Prostate gland (tissue), 2 donors: ENCODE data around the gene NUP107.

Experiments used
- CTCF ChIP-seq, 4 experiments: fragments of 200-600 bp in 2 of 4; fragments of 450-650 bp in 2 of 4; sonication (generic) in 2 of 4; IDR thresholded peaks; 1 replicate in 3 of 4; 2 replicates in 1 of 4; pipeline ENCODE4 v1.5.1; 2016 to 2019; ENCODE audit warnings: antibody characterized with exemption in 4 of 4, mild to moderate bottlenecking in 2 of 4, moderate library complexity in 2 of 4
- POLR2A ChIP-seq: fragments of 450-650 bp; IDR thresholded peaks from one replicate; pipeline ENCODE4 v1.6.1; 2016; ENCODE audit warnings: antibody characterized with exemption, mild to moderate bottlenecking
- POLR2AphosphoS5 ChIP-seq: sonication (generic); formaldehyde crosslinking; IDR thresholded peaks from one replicate; pipeline ENCODE4 v1.6.1; 2017; ENCODE audit warnings: antibody characterized with exemption

GRCh38 chr12:68794653-68795251, 108.0 kb downstream of the NUP107 start:
- TF ChIP-seq POLR2A (no peak), CTCF (IDR thresholded peaks at IDR 0.05) (no peak), POLR2AphosphoS5 (no peak)
